GM13977 (cell line): ENCODE results near the gene GNB1L.

Source experiments
- DNase-seq: peaks from one replicate; pipeline ENCODE4 v3.0.0; 2012; ENCODE audit warnings: low spot score
- CTCF ChIP-seq: IDR thresholded peaks from 2 replicates; pipeline ENCODE4 v1.5.1; 2012; ENCODE audit warnings: mild to moderate bottlenecking, control low read depth; ENCODE audit not compliant: insufficient read depth; ENCODE audit errors: extremely low read depth, missing control alignments
- in situ Hi-C: fragments of 300-500 bp; cut with MboI; formaldehyde crosslinking; loops from one replicate; pipeline ENCODE4 v1.12.0; 2022; ENCODE audit warnings: low sequenced_read_pairs, low pct_unique_long_range_greater_than_20kb, mixed read lengths, inconsistent platforms; ENCODE audit not compliant: unreplicated experiment

GNB1L gene

GRCh38 chr22:19765477-19766239, 89.0 kb downstream of the GNB1L start:
- no peak for DNase-seq
- in situ Hi-C loops, result no loop called here
- no peak for TF ChIP-seq CTCF

GRCh38 chr22:19764636-19765476, 89.8 kb downstream of the GNB1L start:
- in situ Hi-C loops, result no loop called here
- no peak for TF ChIP-seq CTCF
- no peak for DNase-seq

GRCh38 chr22:19764299-19764593, 90.4 kb downstream of the GNB1L start:
- in situ Hi-C loops, result no loop called here
- no peak for DNase-seq
- TF ChIP-seq CTCF, result no peak

- TF ChIP-seq CTCF, result no peak
- no peak for DNase-seq
- in situ Hi-C loops, result no loop called here
Observed at GRCh38 chr22:19763458-19764298, 91.0 kb downstream of the GNB1L start.

- in situ Hi-C loops, result no loop called here
- no peak for TF ChIP-seq CTCF
Observed at GRCh38 chr22:19762568-19763457, 91.9 kb downstream of the GNB1L start.

More at GRCh38 chr22:19762568-19763457, 91.9 kb downstream of the GNB1L start:
- no peak for DNase-seq
